Left lung (tissue), 10 donors: ENCODE data around the gene RYR2. TPM values are rescaled to one million over a fixed set of nuclear protein-coding genes. Genes with fewer than 3 reads are reported as not detected.
"Not testable (repeated sequence)": the region's sequence is repeated elsewhere in the genome, so short reads cannot be mapped to it uniquely, and the experiment has no call there.

ENCODE experiments used
- ATAC-seq: fragments of 200-7000 bp; cut with Tn5 transposase; one replicate; pipeline ENCODE4 v1.9.1; 2020; ENCODE audit warnings: moderate library complexity
- DNase-seq, 4 donors: peaks; one replicate each; pipeline ENCODE4 v3.0.0-alpha.2; 2013 to 2020
- H3K27ac ChIP-seq, 2 donors: fragments of 200-600 bp; sonication (generic) in 1 of 2; one replicate each; pipeline versions ENCODE4 v1.5.0 to v1.8.0; 2020 to 2021
- H3K27me3 ChIP-seq, 2 donors: fragments of 200-600 bp; sonication (generic) in 1 of 2; one replicate each; pipeline versions ENCODE4 v1.5.0 to v1.8.0; 2020 to 2021
- H3K36me3 ChIP-seq, 2 donors: fragments of 200-600 bp; sonication (generic) in 1 of 2; one replicate each; pipeline versions ENCODE4 v1.5.0 to v1.8.0; 2020 to 2021
- H3K4me1 ChIP-seq, 2 donors: fragments of 200-600 bp; one replicate each; pipeline ENCODE4 v1.8.0; 2021
- H3K4me3 ChIP-seq, 2 donors: fragments of 200-600 bp; sonication (generic) in 1 of 2; one replicate each; pipeline versions ENCODE4 v1.5.0 to v1.8.0; 2020 to 2021; ENCODE audit warnings: mild to moderate bottlenecking in 1 of 2
- H3K9me3 ChIP-seq, 2 donors: fragments of 200-600 bp; sonication (generic) in 1 of 2; one replicate each; pipeline versions ENCODE4 v1.5.0 to v1.8.0; 2020 to 2021
- intact Hi-C, 2 donors: fragments of 100-400 bp; cut with DNase I; formaldehyde crosslinking; loops; one replicate each; pipeline versions ENCODE4 v1.11.2 to v1.14.2; 2022
- polyA plus RNA-seq, 6 donors: library from polyadenylated mRNA; unstranded; fragments of 120-200 nt; gene quantifications; one replicate each; pipeline ENCODE4 v1.2.1, GENCODE V29; 2013; ENCODE audit not compliant: insufficient read length in 6 of 6
- total RNA-seq, 2 donors: library from RNA; stranded (reverse); fragmentation: NEBNext Ultra II Directional; extraction: Animal tissue kit (Norgen Biotek cat#: 25700); gene quantifications; one replicate each; pipeline ENCODE4 v1.2.1, GENCODE V29; 2021
- TF ChIP-seq, protein P1 (sequence below), 2 donors: fragments of 200-600 bp; sonication (generic) in 1 of 2; IDR thresholded peaks; one replicate each; pipeline versions ENCODE4 v1.5.0 to v1.8.0; 2021; ENCODE audit warnings: antibody characterized with exemption in 2 of 2
- donor health status: DM: no; HTN: yes; CAD: no.
- donor health status: DM: no; HTN: no; CAD: no.

RYR2 gene
- total and polyA plus RNA-seq, 8 donors = 4.7 to 10.3 (median 7.6) TPM

DNA sequence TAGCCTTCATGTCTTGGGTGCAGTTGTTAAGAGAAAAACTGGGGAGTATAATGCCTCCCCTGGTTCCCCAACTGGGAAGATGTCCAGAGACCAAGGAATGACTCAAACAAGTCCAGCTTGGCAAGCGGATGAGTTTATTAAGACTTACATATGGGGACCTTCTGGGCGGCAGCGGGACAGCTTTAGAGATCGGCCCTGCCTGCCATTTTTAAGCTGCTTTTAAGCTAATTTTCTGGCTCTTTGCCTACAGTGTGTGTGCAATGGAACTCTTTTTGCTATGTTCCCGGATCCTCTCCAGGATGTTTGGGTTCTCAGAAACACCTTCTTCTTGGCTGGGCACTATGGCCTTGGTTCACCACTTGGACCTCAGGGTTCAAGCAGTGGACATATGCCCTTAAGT is 99.5 kb downstream of the RYR2 start:
- no peaks in the 10 kb centered on the region for H3K27me3 ChIP-seq
- peak; percentile 41 for ATAC-seq
- H3K4me1 ChIP-seq = peaks cover 0 to 7% of the 10 kb centered on the region in 2 donors
- TF ChIP-seq, protein P1, sequence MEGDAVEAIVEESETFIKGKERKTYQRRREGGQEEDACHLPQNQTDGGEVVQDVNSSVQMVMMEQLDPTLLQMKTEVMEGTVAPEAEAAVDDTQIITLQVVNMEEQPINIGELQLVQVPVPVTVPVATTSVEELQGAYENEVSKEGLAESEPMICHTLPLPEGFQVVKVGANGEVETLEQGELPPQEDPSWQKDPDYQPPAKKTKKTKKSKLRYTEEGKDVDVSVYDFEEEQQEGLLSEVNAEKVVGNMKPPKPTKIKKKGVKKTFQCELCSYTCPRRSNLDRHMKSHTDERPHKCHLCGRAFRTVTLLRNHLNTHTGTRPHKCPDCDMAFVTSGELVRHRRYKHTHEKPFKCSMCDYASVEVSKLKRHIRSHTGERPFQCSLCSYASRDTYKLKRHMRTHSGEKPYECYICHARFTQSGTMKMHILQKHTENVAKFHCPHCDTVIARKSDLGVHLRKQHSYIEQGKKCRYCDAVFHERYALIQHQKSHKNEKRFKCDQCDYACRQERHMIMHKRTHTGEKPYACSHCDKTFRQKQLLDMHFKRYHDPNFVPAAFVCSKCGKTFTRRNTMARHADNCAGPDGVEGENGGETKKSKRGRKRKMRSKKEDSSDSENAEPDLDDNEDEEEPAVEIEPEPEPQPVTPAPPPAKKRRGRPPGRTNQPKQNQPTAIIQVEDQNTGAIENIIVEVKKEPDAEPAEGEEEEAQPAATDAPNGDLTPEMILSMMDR (IDR thresholded peaks at IDR 0.05) = no peak
- intact Hi-C loops = no loop called here
- peak overlapping the region in 1 of 2 donors; percentile 71 for H3K27ac ChIP-seq
- no peak overlapping the region for H3K4me3 ChIP-seq
- H3K9me3 ChIP-seq = no peaks in the 10 kb centered on the region
- DNase-seq = peak in 2 of 4 donors; percentile 41 to 57
- no peaks in the 10 kb centered on the region for H3K36me3 ChIP-seq

DNA sequence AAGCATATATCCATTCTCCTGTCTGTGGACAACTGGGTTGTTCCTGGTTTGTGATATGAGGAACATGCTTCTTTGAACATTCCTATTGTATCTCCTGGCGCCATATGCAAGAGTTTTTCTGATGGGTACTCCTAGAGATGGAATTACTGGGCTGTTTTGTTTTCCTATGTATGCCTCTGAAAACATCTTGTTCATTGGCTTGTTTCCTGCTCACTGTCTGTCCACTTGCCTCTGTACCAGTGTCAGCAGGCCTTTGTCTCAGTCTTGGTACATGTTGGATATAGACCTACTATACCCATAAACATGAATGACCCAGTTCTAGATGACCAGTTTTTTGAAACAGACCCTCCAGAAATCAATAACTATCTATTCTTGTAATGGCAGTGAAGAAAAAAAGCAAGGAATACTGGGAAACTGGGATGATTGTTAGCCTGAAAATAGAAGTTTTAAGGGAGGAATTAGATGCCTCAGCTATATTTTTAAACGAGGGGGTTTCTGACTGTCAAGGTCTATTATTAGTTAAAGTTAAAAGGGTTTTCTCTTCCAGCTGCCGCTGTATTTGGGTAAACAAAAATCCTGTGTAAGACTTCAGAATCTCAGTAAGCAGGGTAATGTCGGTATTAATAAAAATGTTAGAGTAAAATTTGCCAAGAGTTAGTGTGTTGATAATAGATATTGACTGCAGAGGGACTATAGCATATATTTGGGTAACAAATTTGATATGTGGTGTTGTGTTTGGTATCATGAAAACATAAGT is 103.6 kb downstream of the RYR2 start:
- intact Hi-C loops = no loop called here
- Histone ChIP-seq H3K36me3 (no peaks in the 10 kb centered on the region), H3K9me3 (no peaks in the 10 kb centered on the region)

DNA sequence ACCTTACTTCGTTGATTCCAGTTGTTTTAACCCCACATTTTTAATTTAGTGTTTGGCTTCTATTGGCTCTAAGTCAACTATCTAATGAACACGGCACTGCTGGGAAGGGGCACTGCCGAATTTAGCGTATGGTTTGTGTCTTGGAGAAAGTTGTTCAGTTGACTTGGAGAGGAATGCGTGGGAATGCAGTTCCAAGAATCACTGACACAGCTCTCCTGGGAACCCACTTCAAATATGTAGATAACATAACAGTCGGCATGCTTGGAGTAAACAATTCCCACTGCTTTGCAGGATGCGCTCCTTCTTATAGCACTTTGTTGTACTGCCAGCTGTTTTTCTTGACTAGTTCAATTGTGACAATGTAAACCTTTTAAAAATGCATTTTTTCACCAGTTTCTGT is 104.3 kb downstream of the RYR2 start:
- Histone ChIP-seq H3K4me1 (peaks cover 0 to 12% of the 10 kb centered on the region in 2 donors), H3K27ac (peak overlapping the region in 1 of 2 donors; percentile 45), H3K36me3 (no peaks in the 10 kb centered on the region), H3K9me3 (no peaks in the 10 kb centered on the region), H3K4me3 (no peak overlapping the region), H3K27me3 (no peaks in the 10 kb centered on the region)
- ATAC-seq (peak; percentile 29), DNase-seq (peak in 2 of 4 donors; percentile 87 to 89)
- intact Hi-C loops = no loop called here
- TF ChIP-seq, protein P1 (IDR thresholded peaks at IDR 0.05) = no peak

More for the DNA sequence above, 103.6 kb downstream of the RYR2 start:
- DNase-seq = no peak
- H3K27ac ChIP-seq = peak overlapping the region in 1 of 2 donors; percentile 46
- peaks cover 0 to 12% of the 10 kb centered on the region in 2 donors for H3K4me1 ChIP-seq
- H3K27me3 ChIP-seq = no peaks in the 10 kb centered on the region
- no peak for ATAC-seq
- TF ChIP-seq, protein P1 (IDR thresholded peaks at IDR 0.05) = no peak
- H3K4me3 ChIP-seq = no peak overlapping the region

DNA sequence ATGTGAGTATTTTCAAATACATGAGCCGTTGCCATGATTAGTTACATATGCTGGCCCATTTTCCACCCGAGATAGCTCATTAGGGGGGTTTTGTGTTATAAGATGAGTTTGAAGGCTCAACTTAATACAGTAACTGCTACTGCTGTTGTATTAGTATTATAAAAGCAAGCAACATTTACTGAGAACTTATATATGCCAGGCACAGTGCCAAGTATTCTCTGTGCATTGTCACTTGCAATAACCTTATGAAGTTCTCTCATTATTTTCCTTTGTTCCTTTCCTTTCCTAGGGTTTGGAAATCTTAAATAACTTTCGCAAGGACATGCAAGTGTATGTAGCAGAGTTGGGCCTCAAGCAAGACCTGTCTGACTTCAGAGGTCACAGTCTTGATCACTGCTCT is 107.9 kb downstream of the RYR2 start:
- no peaks in the 10 kb centered on the region for H3K27me3 ChIP-seq
- DNase-seq (no peak), ATAC-seq (no peak)
- H3K27ac ChIP-seq = no peak overlapping the region
- H3K4me1 ChIP-seq = peaks cover 0 to 12% of the 10 kb centered on the region in 2 donors
- TF ChIP-seq, protein P1 (IDR thresholded peaks at IDR 0.05) = no peak
- intact Hi-C loops = no loop called here
- no peaks in the 10 kb centered on the region for H3K36me3 ChIP-seq
- no peaks in the 10 kb centered on the region for H3K9me3 ChIP-seq
- H3K4me3 ChIP-seq = no peak overlapping the region

DNA sequence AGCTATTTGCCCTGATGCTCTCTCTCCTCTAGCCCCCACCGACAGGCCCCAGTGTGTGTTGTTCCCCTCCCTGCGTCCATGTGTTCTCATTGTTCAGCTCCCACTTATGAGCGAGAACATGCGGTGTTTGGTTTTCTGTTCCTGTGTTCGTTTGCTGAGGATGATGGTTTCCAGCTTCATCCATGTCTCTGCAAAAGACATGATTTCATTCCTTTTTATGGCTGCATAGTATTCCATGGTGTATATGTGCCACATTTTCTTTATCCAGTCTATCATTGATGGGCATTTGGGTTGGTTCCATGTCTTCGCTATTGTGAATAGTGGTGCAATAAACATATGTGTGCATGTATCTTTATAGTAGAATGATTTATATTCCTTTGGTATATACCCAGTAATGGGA is 110.0 kb downstream of the RYR2 start:
- H3K9me3 ChIP-seq, H3K27ac ChIP-seq, ATAC-seq, intact Hi-C loops, H3K27me3 ChIP-seq, DNase-seq, H3K4me3 ChIP-seq, H3K36me3 ChIP-seq, H3K4me1 ChIP-seq: not testable (repeated sequence)
